ENCODE measurements around the gene NUDT16. TPM values are rescaled to one million over a fixed set of nuclear protein-coding genes. Genes with fewer than 3 reads are reported as not detected.

The NUDT16 gene
- 10.6 and 11.5 TPM in 2 replicates for total RNA-seq

GRCh38 chr3:131381445-131382291 lies at the start of gene NUDT16:
Gene NUDT16, plus strand, starts transcription at chr3:131381774. Its CDS starts 31 bp downstream, at chr3:131381805.
- no peaks in the 10 kb centered on the region for H3K27me3 Mint-ChIP-seq (ENCODE audit: insufficient read depth)
- H3K4me1 Mint-ChIP-seq (ENCODE audit: low read depth) = peaks cover 52% of the 10 kb centered on the region
- H3K9me3 Mint-ChIP-seq = no peaks in the 10 kb centered on the region
- peak within 1 kb of the TSS; percentile 90 for H3K27ac Mint-ChIP-seq
- DNase-seq (ENCODE audit: low spot score) = peak; percentile 98
- intact Hi-C loops (cut with micrococcal nuclease) = loop anchor here (1.0 to 10.0 kb wide), 8 partner anchors 121 to 1487 kb away; partner anchors contain the start of genes ASTE1, DNAJC13, MRPL3 and NEK11
- H3K36me3 Mint-ChIP-seq (ENCODE audit: low read depth) = peaks cover 23% of the 10 kb centered on the region
- peak within 1 kb of the TSS; percentile 92 for H3K4me3 Mint-ChIP-seq

GRCh38 chr3:131338948-131339640 lies 42.5 kb upstream of the NUDT16 start:
- intact Hi-C loops (cut with micrococcal nuclease) = no loop called here
- H3K27ac Mint-ChIP-seq = no peak overlapping the region
- H3K4me3 Mint-ChIP-seq = no peak overlapping the region
- H3K36me3 Mint-ChIP-seq (ENCODE audit: low read depth) = no peaks in the 10 kb centered on the region
- peaks cover 1% of the 10 kb centered on the region for H3K27me3 Mint-ChIP-seq (ENCODE audit: insufficient read depth)
- no peaks in the 10 kb centered on the region for H3K9me3 Mint-ChIP-seq
- no peak for DNase-seq (ENCODE audit: low spot score)
- H3K4me1 Mint-ChIP-seq (ENCODE audit: low read depth) = no peaks in the 10 kb centered on the region

- H3K36me3 Mint-ChIP-seq (ENCODE audit: low read depth) = no peaks in the 10 kb centered on the region
- no peak overlapping the region for H3K4me3 Mint-ChIP-seq
- no peak overlapping the region for H3K27ac Mint-ChIP-seq
- H3K4me1 Mint-ChIP-seq (ENCODE audit: low read depth) = no peaks in the 10 kb centered on the region
- DNase-seq (ENCODE audit: low spot score) = no peak
- H3K9me3 Mint-ChIP-seq = no peaks in the 10 kb centered on the region
- intact Hi-C loops (cut with micrococcal nuclease) = no loop called here
- H3K27me3 Mint-ChIP-seq (ENCODE audit: insufficient read depth) = peaks cover 1% of the 10 kb centered on the region
Observed at GRCh38 chr3:131341761-131342160, 39.8 kb upstream of the NUDT16 start.

GRCh38 chr3:131348911-131349310 lies 32.7 kb upstream of the NUDT16 start:
- intact Hi-C loops (cut with micrococcal nuclease) = no loop called here
- Mint-ChIP-seq H3K36me3 (ENCODE audit: low read depth) (no peaks in the 10 kb centered on the region), H3K27ac (no peak overlapping the region), H3K4me3 (no peak overlapping the region), H3K4me1 (ENCODE audit: low read depth) (no peaks in the 10 kb centered on the region), H3K27me3 (ENCODE audit: insufficient read depth) (peaks cover 1% of the 10 kb centered on the region), H3K9me3 (no peaks in the 10 kb centered on the region)
- DNase-seq (ENCODE audit: low spot score) = no peak

GRCh38 chr3:131349454-131349853 lies 32.1 kb upstream of the NUDT16 start:
- no peaks in the 10 kb centered on the region for H3K4me1 Mint-ChIP-seq (ENCODE audit: low read depth)
- no peaks in the 10 kb centered on the region for H3K36me3 Mint-ChIP-seq (ENCODE audit: low read depth)
- no peak for DNase-seq (ENCODE audit: low spot score)
- H3K27me3 Mint-ChIP-seq (ENCODE audit: insufficient read depth) = no peaks in the 10 kb centered on the region
- H3K9me3 Mint-ChIP-seq = no peaks in the 10 kb centered on the region
- no peak overlapping the region for H3K27ac Mint-ChIP-seq
- intact Hi-C loops (cut with micrococcal nuclease) = no loop called here
- no peak overlapping the region for H3K4me3 Mint-ChIP-seq

- intact Hi-C loops (cut with micrococcal nuclease) = no loop called here
- no peak for DNase-seq (ENCODE audit: low spot score)
- H3K36me3 Mint-ChIP-seq (ENCODE audit: low read depth) = no peaks in the 10 kb centered on the region
- H3K4me3 Mint-ChIP-seq = no peak overlapping the region
- H3K27ac Mint-ChIP-seq = no peak overlapping the region
- no peaks in the 10 kb centered on the region for H3K4me1 Mint-ChIP-seq (ENCODE audit: low read depth)
- no peaks in the 10 kb centered on the region for H3K27me3 Mint-ChIP-seq (ENCODE audit: insufficient read depth)
- no peaks in the 10 kb centered on the region for H3K9me3 Mint-ChIP-seq
Observed at GRCh38 chr3:131349946-131350347, 31.6 kb upstream of the NUDT16 start.

- Mint-ChIP-seq H3K4me3 (no peak overlapping the region), H3K27me3 (ENCODE audit: insufficient read depth) (no peaks in the 10 kb centered on the region), H3K27ac (no peak overlapping the region), H3K9me3 (no peaks in the 10 kb centered on the region), H3K4me1 (ENCODE audit: low read depth) (no peaks in the 10 kb centered on the region), H3K36me3 (ENCODE audit: low read depth) (no peaks in the 10 kb centered on the region)
- intact Hi-C loops (cut with micrococcal nuclease) = no loop called here
- no peak for DNase-seq (ENCODE audit: low spot score)
Observed at GRCh38 chr3:131350506-131350905, 31.1 kb upstream of the NUDT16 start.

- H3K9me3 Mint-ChIP-seq = no peaks in the 10 kb centered on the region
- DNase-seq (ENCODE audit: low spot score) = no peak
- no peaks in the 10 kb centered on the region for H3K36me3 Mint-ChIP-seq (ENCODE audit: low read depth)
- intact Hi-C loops (cut with micrococcal nuclease) = no loop called here
- peaks cover 6% of the 10 kb centered on the region for H3K27me3 Mint-ChIP-seq (ENCODE audit: insufficient read depth)
- no peaks in the 10 kb centered on the region for H3K4me1 Mint-ChIP-seq (ENCODE audit: low read depth)
- H3K27ac Mint-ChIP-seq = no peak overlapping the region
- no peak overlapping the region for H3K4me3 Mint-ChIP-seq
Observed at GRCh38 chr3:131353016-131353877, 28.3 kb upstream of the NUDT16 start.

- Mint-ChIP-seq H3K4me3 (no peak overlapping the region), H3K27ac (no peak overlapping the region), H3K9me3 (no peaks in the 10 kb centered on the region), H3K27me3 (ENCODE audit: insufficient read depth) (peaks cover 8% of the 10 kb centered on the region), H3K36me3 (ENCODE audit: low read depth) (no peaks in the 10 kb centered on the region), H3K4me1 (ENCODE audit: low read depth) (no peaks in the 10 kb centered on the region)
- no peak for DNase-seq (ENCODE audit: low spot score)
- intact Hi-C loops (cut with micrococcal nuclease) = no loop called here
Observed at GRCh38 chr3:131353986-131354385, 27.6 kb upstream of the NUDT16 start.

- Mint-ChIP-seq H3K27ac (no peak overlapping the region), H3K36me3 (ENCODE audit: low read depth) (no peaks in the 10 kb centered on the region), H3K9me3 (no peaks in the 10 kb centered on the region)
Observed at GRCh38 chr3:131356006-131356595, 25.5 kb upstream of the NUDT16 start.

GRCh38 chr3:131357275-131357674 lies 24.3 kb upstream of the NUDT16 start:
- Mint-ChIP-seq H3K9me3 (no peaks in the 10 kb centered on the region), H3K27me3 (ENCODE audit: insufficient read depth) (peaks cover 15% of the 10 kb centered on the region), H3K4me1 (ENCODE audit: low read depth) (peaks cover 10% of the 10 kb centered on the region), H3K4me3 (no peak overlapping the region), H3K27ac (no peak overlapping the region), H3K36me3 (ENCODE audit: low read depth) (no peaks in the 10 kb centered on the region)
- DNase-seq (ENCODE audit: low spot score) = no peak
- intact Hi-C loops (cut with micrococcal nuclease) = no loop called here

More at GRCh38 chr3:131356006-131356595, 25.5 kb upstream of the NUDT16 start:
- Mint-ChIP-seq H3K27me3 (ENCODE audit: insufficient read depth) (peaks cover 11% of the 10 kb centered on the region), H3K4me1 (ENCODE audit: low read depth) (peaks cover 3% of the 10 kb centered on the region), H3K4me3 (no peak overlapping the region)
- intact Hi-C loops (cut with micrococcal nuclease) = no loop called here
- no peak for DNase-seq (ENCODE audit: low spot score)

- peaks cover 2% of the 10 kb centered on the region for H3K36me3 Mint-ChIP-seq (ENCODE audit: low read depth)
- peaks cover 24% of the 10 kb centered on the region for H3K27me3 Mint-ChIP-seq (ENCODE audit: insufficient read depth)
- intact Hi-C loops (cut with micrococcal nuclease) = no loop called here
- no peak for DNase-seq (ENCODE audit: low spot score)
- no peak overlapping the region for H3K4me3 Mint-ChIP-seq
- no peaks in the 10 kb centered on the region for H3K9me3 Mint-ChIP-seq
- peaks cover 13% of the 10 kb centered on the region for H3K4me1 Mint-ChIP-seq (ENCODE audit: low read depth)
- no peak overlapping the region for H3K27ac Mint-ChIP-seq
Observed at GRCh38 chr3:131360191-131360755, 21.3 kb upstream of the NUDT16 start.
